Occipital lobe (tissue), 2 donors: ENCODE data around the gene KIF1A. TPM values are rescaled to one million over a fixed set of nuclear protein-coding genes. Genes with fewer than 3 reads are reported as not detected.
A peak's percentile ranks its signal among the peaks of the same experiment; 100 is the strongest.

Experiments
- DNase-seq: peaks from one replicate; lab custom pipeline; 2025; lab: John Stamatoyannopoulos, UW
- total RNA-seq: library from RNA; depleted of rRNA; stranded (reverse); fragments of >200 nt; gene quantifications from one replicate; pipeline ENCODE4 v1.2.3, GENCODE V29; 2014

Gene KIF1A
- 219 TPM for total RNA-seq

DNA sequence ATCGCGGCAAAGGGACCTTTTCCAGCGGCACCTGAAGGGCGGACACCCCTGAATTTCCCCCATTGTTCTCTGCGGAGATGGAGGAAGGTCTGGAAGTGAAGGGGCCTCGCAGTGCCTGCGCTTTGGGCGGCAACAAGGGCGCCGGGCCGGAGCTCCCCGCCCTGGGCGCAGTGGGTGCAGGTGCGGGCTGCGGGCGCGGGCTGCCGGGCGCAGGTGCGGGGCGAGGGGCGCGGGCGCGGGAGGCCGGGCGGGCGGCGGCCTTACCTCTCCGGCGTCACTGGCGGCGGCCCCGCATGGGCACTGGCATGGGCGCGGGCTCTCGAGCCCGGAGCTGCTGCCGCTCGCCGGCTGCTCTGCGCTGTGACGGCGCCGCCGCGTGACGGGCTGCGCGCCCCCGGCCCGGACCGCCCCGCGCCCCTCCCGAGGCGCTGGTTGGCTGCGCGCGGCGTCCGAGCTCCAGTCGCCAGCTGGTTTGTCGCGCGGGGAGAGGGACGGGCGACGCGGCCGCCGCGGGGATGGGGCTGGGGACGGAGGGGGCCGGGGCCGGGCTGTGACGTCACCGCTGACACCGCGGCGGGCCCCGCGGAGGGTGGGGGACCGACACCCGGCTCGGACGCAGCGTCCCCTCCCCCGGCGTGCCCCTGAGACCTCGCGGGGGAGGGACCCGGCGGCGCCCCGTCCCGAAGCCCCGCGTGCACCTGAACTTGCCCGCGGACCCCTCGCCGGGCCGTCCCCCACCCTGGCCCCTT, at the start of gene KIF1A:
KIF1A (minus strand) TSS at position 362 of the 749 bp plus-strand sequence. CDS start 22,467 bp downstream, outside the sequence.
- peak; percentile 88 for DNase-seq

DNA sequence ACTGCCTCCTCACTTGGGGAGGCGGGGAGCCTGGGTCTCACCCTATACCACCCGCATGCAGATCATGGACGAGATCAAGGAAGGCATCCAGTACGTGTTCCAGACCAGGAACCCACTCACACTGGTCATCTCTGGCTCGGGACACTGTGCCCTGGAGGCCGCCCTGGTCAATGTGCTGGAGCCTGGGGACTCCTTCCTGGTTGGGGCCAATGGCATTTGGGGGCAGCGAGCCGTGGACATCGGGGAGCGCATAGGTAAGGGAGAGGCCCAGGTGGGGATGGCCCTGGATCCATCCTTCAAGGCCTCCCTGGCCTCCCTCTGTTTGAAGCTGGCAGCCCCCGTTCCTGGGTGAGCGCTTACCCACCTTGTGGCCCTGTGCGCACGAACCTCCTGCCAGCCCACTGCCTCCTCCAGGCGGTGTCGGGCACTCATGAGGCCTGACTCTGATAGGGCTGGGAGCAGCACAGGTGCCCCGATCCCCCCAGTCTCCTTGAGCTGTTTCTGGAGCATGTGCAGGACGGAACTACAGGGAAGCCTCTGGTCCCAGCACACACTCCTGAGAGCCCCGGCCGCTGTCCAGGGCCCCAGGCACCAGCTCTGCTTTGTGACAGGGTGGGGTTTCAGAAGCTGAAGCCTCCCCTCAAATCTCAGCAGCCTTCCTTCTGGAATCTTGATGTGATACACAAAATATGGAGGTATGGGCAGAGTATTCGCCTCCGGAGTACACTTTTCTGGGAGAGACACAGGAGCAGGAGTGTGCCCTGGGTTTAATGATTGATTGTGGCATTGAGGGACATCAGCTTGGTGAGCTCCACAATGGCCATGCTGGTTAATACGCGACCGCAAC, 49.3 kb upstream of the KIF1A start:
- DNase-seq = no peak

DNA sequence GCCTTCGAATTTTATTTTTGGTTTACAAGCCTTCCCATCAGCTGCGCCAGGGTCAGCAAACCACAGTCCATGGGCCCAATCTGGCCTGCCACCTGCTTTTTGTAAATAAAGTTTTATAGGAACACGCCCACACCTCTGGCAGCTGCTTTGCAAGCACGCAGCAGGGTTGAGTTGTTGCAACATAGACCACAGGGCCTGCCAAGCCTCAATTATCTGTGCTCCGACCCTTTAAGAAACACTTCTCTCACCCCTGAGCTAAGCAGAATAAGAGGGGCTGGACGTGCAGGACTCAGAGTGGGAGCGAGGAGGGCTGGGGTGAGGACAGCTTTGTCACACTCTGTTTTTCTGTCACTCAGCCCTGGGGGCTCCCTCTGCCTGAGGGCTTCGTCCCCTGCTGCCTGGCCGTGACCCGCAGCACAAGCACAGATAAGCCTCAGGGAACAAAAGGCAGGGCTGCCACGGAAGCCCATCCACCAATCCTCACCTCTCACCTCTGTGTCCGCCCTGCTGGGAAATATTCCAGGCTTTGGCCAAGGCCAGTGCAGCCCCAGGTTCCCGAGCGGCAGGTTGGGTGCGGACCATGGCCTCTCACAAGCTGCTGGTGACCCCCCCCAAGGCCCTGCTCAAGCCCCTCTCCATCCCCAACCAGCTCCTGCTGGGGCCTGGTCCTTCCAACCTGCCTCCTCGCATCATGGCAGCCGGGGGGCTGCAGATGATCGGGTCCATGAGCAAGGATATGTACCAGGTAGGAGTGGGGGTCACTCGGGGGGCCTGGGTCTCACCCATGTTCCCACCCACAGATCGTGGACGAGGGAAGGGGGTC, 48.5 kb upstream of the KIF1A start, which contains the start of gene AGXT:
AGXT (plus strand) TSS at position 539 of the 823 bp plus-strand sequence; CDS start at position 581, 42 bp downstream.
- no peak for DNase-seq

DNA sequence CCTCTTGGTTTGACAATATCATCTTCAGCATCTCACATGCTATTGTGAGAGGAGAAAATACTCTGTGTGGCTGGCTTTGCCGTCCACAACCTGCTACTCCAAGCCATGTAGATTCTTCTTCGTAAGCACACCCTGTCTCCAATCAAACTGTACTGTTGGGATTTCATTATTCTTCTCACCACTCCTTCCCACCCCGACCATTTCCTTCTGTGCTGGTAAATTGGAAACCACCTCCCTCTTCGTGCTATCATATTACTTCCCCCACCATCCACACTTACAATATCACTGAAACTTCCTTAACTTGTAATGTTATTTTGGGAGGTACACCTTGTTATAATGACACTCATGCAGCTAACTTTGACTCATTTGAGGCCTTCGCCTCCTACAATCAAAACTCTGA, 45.4 kb upstream of the KIF1A start:
- no peak for DNase-seq

DNA sequence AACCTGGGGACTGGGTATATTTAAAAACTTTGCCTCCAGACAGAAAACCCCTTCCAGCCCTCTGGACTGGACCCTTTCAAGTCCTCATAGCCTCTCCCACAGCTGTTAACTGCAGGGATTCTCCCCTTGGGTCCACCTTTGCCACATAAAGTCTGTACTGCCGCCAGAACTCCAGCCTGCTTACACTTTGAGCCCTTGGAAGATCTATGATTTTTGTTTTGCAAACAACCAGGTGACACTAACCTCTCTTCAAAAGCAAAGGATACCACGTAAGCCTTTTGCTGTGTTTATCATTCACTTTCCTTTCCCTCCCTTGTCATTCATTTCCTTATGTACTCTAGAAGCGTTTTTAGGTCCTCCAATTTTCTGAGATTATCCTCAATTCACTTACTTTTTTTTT, 44.5 kb upstream of the KIF1A start:
- DNase-seq = no peak

DNA sequence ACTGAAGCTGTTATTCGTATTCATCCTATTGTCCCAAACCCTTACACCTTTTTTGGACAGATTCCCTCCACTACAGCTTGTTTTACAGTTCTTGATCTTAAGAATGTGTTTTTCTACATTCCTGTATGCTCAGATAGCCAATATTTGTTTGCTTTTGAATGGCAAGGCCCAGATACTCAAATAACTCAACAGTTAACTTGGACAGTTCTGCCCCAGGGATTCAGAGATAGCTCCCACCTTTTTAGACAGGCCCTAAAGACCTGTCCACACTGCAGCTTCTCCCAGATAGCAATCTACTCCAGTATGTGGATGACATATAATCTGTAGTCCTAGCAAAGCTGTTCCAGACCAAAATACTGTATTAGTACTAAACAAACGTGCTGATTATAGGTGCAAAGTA, 41.5 kb upstream of the KIF1A start:
- DNase-seq = no peak

DNA sequence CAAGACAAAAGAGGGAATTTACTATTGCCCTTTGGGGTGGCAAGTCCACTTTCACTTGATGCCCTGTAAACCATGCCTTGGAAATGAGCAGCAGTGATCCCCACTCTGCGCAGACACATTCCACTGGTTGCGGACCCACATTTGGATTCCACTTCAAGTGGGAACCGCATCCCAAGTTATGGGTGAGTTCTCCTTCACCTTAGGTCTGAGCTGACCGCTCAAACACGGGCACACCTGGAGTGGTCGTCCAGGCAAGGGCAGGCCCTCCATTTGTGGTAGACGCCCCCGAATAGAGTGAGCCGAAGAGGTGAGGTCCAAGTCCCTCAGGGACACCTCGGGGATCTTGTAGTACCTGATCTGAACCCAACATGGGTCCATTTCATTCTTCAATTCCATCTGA, 38.9 kb upstream of the KIF1A start:
- no peak for DNase-seq

DNA sequence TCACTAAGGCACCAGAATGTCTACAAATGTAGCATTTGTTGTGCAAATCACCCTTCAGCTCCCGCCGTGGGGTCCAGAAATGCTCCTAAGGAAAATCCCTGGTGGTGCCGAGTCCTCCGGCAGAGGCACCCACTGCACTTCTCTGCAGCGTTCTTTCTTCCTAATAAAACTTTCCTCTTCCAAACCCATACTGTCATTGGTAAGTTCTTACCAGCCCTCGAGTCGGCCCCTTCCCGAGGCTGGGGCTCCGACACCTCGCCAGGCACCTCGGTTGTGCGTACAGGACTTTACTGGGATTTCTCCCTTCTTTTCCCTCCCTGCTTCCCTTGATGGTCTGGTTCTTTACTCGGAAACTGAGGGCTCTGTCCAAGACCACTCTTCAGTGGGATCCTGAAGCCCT, 38.3 kb upstream of the KIF1A start:
- no peak for DNase-seq

GRCh38 chr2:240857039-240858008, 37.3 kb upstream of the KIF1A start:
- DNase-seq = no peak

DNA sequence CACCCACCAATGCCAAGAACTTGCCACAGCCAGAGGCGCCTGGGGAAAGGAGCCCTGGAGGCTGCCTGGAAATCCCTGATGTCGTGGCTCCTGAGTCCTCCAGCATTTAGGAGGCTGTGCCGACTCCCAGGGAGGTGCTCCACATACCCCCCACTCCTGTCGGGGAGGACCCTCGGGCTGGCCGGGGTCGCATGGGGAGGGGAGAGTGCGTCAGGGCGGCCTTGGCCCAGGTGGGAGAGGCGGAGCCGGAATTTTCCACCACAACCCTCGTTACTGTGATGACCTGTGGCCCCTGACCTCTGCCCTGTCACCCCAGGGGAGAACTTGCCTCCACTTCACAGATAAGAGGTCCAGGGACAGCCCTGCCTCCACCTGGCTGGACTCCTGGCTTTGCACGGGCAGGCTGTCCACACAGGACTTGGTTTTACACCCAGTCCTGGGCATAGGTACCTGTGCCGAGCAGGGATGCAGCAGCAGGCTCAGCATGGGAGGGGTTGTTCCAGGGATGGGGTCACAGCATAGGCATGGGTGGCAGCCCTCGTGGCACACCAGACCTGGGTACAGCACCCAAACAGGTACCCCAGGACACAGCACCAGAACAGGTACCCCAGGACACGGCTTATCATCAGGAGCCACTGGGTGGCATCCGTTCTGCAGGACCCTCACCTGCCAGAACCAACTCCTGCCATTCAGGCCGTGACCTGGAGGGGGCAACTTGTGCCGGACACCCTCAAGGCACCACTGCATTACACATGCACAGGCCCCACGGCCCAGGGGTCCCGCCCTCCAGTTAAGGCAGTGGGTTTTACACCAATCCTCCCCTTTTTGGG, 36.3 kb upstream of the KIF1A start:
- no peak for DNase-seq

DNA sequence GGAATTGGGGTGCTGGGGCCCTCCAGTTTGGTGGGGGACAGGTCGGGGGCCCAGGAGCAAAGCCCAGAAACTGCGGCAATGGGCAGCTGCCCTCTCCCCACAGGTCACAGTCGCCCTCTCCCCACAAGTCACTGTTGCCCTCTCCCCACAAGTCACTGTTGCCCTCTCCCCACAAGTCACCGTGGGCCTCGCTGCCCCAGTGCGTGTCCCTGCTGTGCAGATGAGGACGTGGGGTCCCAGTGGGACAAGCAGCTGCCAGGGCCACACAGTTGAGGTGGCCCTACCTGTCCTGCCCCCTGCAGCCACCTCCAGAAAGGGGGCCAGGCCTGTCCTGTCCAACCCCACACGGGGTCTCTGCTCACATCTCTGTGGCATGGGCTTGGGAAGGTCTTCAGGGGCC, 35.7 kb upstream of the KIF1A start:
- DNase-seq = no peak

DNA sequence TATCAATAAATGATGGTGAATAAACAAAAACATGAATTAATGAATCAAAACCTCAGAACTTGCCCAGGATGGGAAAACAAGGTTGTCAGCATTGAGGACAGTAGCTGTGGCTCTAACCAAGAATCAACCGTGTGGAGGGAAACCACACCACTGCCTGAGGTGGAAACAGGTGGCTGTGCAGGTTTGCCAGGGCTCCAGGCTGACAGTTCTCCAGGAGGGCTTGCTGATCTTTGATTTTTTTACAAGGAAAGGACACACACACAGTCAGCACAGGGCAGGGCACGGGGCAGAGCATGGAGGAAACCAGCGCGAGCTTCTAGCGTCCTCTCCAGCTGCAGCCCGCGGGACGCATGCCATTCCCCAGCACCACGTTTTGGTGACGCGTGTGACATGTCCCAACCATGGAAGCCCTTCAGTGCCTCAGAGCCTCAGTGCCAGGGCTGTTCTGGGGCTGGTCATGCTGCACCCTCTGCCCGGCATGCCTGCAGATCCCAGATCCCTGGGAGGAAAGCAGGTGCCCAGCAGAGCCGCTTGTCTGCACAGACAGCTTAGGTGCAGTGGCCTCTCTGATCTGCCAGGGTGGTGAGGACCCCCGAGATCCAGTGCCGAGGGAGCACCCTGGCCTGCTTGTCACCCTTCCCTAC, 32.8 kb upstream of the KIF1A start:
- no peak for DNase-seq

DNA sequence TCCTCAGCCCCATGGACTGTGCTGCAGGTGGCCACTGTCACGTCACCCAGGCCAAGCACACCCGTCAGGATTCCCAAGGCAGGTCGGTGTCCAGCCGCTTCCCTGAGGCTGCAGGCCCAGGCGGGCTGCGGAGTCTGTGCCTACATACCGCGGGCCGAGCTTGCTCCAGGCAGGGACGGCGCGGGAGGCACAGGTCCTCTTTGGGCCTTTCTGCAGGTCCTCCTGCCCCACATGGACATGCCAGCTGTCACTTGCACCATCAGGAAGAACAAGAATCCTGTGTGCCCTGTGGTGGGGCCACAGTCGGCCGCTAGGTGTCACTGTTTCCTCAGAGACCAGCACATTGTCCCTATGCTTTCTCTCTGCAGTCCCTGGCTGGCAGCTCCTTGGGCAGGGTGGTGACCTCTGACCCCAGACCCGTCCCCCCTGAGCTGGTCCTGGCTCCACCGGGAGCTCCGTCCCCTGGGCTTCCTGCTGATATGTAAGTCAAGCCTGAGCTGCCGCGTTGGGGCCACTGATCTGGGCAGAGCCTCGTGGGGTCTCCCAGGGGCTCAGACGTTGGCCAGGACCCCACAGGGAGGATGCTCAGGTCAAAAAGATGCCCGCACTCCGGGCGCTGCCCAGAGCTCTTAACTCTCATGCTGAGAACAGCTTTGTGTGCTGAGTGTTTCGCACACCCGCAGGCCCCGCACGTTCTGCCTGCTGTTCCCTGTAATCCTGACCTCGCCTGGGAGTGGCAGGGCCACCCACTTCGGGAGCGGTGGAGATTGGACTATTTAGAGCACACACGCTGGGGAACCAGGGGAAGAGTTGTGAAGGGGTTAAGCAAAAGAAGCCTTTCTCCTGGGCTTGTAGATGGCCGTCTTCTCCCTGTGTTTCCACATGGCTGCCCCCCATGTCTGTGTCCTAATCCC, 31.3 kb upstream of the KIF1A start:
- DNase-seq = peak; percentile 67

GRCh38 chr2:240850756-240851077, 30.7 kb upstream of the KIF1A start:
- DNase-seq = no peak

DNA sequence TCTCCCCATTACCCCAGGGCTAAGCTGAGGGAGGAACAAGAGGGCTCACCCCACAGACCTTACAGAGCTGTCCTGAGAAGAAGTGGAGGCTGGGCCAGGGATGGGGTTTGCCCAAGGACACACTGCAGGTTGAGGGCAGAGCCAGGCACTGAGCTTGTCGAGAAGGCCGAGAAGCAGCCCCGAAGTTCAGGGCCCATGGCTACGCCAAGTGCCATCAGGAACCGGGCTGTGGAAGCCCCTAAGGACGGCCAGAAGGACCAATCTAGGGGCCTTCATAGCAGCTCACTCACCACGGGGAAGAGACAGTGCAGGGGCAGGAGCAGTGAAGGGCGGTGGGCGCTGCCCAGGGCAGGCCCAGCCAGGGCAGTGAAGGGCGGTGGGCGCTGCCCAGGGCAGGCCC, 30.0 kb upstream of the KIF1A start:
- DNase-seq = no peak

GRCh38 chr2:240848900-240849680, 29.1 kb upstream of the KIF1A start:
- no peak for DNase-seq

DNA sequence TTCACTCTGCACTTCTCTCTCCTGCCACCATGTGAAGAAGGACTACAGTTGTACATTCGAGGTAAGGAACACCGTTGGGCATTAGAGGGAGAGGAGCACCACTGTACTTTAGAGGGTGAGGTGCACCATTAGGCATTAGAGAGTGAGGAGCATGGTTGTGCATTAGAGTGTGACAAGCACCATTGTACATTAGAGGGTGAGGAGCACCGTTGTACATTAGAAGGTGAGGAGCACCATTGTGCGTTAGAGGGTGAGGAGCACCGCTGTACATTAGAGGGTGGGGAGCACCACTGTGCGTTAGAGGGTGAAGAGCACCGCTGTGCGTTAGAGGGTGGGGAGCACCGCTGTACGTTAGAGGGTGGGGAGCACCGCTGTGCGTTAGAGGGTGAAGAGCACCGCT, 27.8 kb upstream of the KIF1A start:
- DNase-seq = no peak
